IPS-NIHi11 (cell line): ENCODE data around the gene PPARD.
"Not testable (repeated sequence)": the region's sequence is repeated elsewhere in the genome, so short reads cannot be mapped to it uniquely, and the experiment has no call there.

Source experiments
- DNase-seq: peaks from one replicate; pipeline ENCODE4 v3.0.0; 2012; ENCODE audit warnings: mixed read lengths, low spot score

PPARD gene

DNA sequence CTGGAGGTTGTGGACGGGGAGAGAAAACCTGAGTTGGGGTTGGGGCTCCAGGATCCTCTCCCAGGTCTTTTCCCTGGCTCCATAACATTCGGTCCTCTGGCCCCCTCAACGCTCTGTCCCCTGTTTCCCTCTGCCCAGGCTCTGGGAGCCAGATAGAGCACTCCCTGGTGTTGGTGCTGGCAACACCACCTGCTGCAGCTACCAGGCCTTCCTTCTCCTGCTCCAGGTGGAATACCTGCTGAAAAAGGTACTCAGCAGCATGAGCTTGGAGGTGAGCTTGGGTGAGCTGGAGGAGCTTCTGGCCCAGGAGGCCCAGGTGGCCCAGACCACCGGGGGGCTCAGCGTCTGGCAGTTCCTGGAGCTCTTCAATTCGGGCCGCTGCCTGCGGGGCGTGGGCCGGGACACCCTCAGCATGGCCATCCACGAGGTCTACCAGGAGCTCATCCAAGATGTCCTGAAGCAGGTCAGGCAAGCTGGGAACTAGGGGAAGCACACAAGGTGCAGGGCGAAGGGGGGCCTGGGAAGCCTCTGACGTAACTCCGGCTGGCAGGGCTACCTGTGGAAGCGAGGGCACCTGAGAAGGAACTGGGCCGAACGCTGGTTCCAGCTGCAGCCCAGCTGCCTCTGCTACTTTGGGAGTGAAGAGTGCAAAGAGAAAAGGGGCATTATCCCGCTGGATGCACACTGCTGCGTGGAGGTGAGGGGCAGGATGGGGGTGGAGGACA is 30.1 kb upstream of the PPARD start:
- DNase-seq = no peak

GRCh38 chr6:35312807-35313206 is 29.6 kb upstream of the PPARD start:
- DNase-seq = no peak

- DNase-seq = no peak
Observed at GRCh38 chr6:35317483-35318195, 24.7 kb upstream of the PPARD start.

DNA sequence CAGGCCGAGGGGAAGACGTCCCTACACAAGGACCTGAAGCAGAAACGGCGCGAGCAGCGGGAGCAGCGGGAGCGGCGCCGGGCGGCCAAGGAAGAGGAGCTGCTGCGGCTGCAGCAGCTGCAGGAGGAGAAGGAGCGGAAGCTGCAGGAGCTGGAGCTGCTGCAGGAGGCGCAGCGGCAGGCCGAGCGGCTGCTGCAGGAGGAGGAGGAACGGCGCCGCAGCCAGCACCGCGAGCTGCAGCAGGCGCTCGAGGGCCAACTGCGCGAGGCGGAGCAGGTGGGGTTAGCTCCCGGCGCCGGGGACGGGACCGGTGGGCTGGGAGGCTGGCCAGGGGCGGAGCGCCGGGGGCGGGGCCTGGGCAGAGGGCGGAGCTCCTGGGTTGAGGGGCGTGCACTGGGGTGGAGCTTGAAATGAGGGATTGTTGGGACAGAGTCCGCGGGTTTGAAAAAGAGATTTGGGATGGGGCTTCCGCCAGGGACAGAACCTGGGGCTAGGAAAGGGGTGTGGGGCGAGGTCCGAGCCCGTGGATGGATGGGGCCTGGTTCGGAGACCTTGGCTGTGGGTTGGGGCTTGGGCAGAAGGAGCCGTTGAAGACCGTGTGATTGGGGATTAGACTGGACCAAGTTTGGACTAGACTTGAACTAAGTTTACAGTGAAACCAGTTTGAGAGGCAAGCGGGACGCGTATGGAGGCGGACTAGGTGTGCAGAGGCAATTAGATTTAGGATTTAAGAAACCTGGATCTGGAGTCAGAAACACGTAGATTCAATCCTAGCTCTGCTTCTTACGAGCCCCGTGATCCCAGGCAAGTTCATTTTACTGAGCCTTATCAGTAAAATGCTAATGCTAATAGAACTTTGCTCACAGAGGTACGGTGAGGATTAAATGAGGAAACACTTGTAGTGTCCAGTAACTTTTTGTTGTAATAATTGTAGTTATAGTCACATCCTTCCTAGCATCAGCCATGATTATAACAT is 23.9 kb upstream of the PPARD start:
- peak; percentile 100 for DNase-seq

- DNase-seq = no peak
Observed at GRCh38 chr6:35319346-35320030, 22.9 kb upstream of the PPARD start.

- DNase-seq = no peak
Observed at GRCh38 chr6:35320031-35320410, 22.3 kb upstream of the PPARD start.

GRCh38 chr6:35321091-35321490 is 21.3 kb upstream of the PPARD start:
- DNase-seq = no peak

GRCh38 chr6:35327349-35328027 is 14.9 kb upstream of the PPARD start:
- peak; percentile 78 for DNase-seq

DNA sequence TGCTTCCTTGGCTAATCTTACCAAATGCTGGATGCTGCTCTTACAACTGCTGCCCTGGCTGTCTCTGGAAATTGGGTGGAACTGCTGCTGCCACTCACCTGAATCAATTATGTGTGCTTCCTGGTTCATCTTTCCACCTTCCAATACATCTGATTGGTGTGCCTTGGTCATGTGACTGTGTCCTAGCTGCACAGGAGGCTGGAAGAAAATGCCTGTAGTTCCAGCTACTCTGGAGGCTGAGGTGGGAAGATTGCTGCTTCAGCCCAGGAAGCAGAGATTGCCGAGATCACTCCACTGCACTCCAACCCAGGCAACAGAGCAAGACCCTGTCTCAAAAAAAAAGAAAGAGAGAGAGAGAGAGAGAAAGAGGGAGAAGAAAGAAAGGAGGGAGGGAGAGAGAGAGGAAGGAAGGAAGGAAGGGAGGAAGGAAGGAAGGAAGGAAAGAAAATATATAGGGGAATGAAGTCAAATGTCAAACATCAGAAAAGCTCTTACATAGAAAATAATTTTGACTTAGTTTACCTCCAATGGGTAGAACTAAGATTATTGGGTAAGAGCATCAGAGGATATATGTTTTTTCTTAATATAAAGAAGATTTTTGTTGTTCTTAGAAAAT is 14.1 kb upstream of the PPARD start:
- DNase-seq = no peak

GRCh38 chr6:35328965-35329364 is 13.4 kb upstream of the PPARD start:
- DNase-seq = not testable (repeated sequence)

GRCh38 chr6:35330541-35331119 is 11.7 kb upstream of the PPARD start:
- DNase-seq = no peak

DNA sequence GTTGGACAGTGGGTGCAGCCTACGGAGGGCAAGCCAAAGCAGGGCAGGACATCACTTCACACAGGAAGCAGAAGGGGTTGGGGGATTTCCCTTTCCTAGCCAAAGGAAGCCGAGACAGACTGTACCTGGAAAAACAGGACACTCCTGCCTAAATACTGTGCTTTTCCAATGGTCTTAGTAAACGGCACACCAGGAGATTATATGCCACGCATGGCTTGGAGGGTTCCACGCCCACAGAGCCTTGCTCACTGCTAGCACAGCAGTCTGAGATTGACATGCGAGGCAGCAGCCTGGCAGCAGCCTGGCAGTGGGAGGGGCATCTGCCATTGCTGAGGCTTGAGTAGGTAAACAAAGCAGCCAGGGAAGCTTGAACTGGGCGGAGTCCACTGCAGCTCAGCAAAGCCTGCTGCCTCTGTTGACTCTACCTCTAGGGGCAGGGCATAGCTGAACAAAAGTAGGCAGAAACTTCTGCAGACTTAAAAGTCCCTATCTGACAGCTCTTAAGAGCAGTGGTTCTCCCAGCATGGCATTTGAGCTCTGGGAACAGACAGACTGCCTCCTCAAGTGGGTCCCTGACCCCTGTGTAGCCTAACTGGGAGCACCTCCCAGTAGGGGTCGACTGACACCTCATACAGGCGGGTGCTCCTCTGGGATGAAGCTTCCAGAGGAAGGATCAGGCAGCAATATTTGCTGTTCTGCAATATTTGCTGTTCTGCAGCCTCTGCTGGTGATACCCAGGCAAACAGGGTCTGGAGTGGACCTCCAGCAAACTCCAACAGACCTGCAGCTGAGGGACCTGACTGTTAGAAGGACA is 10.1 kb upstream of the PPARD start:
- not testable (repeated sequence) for DNase-seq

DNA sequence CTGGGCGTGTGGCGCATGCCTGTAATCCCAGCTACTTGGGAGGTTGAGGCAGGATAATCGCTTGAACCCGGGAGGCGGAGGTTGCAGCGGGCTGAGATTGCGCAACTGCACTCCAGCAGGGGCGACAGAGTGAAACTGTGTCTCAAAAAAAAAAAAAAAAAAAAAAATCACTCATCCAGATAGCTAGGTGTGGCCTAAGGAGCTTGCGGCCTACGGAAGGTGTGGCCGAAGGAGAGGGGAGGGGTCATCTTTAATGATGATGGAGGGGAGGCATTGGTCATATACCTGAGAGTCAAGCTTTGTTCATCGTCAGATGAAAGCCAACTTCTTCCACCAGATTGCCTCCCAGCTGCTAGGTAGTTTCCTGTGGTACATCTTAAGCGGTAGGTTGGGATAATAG is 801 bp upstream of the PPARD start:
- peak; percentile 40 for DNase-seq

GRCh38 chr6:35343092-35343834 is 905 bp downstream of the PPARD start:
- no peak for DNase-seq

DNA sequence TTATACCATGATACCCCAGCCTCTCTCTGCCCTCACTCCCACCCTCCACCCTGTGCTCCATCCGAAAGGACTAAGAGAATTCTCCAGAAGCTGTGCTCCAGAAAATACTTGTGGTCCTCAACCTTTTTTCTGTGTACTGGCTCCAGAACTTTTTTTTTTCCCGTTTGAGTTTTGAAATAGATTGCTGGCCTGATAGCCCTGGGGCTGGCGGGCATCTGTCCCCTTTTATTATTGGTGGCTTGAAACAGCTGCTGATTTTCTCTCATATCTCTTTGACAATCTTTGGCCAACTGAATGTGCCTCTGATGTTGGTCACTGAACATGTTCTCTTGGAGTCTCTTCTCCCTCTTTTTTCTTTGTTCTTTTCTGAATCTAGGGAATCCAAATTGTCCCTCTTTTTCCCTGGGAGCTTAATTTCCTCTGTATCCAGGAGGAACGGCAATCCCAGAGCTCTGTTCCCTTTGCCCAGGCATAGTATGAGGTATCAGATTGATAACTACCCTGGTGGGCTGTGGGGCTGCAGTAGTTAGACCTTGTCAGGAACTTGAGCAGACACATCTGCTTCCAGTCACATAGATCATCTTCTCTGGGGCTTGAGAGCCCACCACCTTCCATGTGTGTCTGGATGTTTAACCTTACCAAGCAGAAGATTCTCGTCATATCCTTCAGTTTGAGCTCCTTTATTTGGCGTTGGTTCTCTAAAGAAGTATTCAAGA is 1.6 kb downstream of the PPARD start:
- no peak for DNase-seq

- no peak for DNase-seq
Observed at GRCh38 chr6:35351422-35351821, 9.1 kb downstream of the PPARD start.

- DNase-seq = no peak
Observed at GRCh38 chr6:35352735-35353134, 10.4 kb downstream of the PPARD start.
